Measurements from ENCODE around the gene MFF.
"Not testable (repeated sequence)": the region's sequence is repeated elsewhere in the genome, so short reads cannot be mapped to it uniquely, and the experiment has no call there.

The MFF gene

GRCh38 chr2:227339098-227339599, 14.1 kb downstream of the MFF start:
- no peak for FAIRE-seq

- no peak for FAIRE-seq
These were observed 15.1 kb downstream of the MFF start for GRCh38 chr2:227340106-227340505.

GRCh38 chr2:227341553-227341952, 16.5 kb downstream of the MFF start:
- FAIRE-seq, result no peak

- no peak for FAIRE-seq
These were observed 19.2 kb downstream of the MFF start for GRCh38 chr2:227344231-227344630.

DNA sequence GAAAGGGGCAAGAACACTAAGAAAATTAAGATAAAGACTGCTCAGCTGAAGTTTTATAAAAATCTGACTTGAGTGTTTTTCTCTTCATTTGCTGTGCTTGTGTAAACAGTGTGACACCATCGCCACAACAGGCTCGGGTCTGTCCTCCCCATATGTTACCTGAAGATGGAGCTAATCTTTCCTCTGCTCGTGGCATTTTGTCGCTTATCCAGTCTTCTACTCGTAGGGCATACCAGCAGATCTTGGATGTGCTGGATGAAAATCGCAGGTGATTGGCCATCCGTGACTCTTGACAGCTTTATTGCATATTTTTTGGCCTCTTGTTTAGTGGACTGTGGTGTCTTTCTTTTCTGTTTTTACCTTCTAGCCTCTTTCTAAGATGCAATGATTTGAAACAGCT, 22.1 kb downstream of the MFF start:
- FAIRE-seq, result no peak

DNA sequence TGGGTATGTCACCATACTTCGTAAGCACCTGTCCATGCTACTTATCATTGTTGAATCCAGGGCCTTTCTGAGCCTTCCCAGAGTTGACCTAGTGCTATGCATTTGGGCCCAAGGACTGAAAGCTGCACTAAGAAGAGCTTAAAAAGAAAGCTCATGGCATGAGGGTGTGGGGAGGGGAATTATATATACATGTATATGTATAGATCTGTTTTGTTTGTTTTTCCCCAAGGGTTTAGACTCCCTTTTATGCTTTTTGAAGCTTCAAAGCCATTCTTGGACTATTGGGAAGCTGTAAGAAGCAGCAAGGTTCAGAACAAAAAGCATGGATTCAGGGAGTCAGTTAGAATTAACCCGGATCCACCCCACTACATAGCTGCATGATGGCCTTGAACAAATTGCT, 23.3 kb downstream of the MFF start:
- no peak for FAIRE-seq

- no peak for FAIRE-seq
These were observed 25.1 kb downstream of the MFF start for GRCh38 chr2:227349989-227350612.

DNA sequence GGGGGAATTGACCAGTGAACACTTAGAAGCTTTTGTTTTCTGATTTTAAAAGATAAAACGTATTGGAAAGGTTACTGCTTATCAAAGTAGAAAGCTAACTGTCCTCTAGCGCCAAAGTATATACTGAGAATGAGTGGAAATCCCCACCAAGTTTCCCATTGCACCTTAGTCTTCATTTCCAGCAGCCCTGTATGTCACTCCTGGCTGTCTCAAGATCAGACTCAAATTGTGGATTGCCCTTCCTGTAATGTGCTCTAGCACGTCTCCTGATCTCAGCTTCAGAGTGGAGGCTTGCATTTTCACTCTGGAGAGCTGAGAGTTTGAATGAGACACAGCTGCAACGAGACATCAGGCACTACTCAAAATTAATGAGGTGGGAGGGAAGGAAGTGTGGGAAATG, 26.6 kb downstream of the MFF start:
- no peak for FAIRE-seq

DNA sequence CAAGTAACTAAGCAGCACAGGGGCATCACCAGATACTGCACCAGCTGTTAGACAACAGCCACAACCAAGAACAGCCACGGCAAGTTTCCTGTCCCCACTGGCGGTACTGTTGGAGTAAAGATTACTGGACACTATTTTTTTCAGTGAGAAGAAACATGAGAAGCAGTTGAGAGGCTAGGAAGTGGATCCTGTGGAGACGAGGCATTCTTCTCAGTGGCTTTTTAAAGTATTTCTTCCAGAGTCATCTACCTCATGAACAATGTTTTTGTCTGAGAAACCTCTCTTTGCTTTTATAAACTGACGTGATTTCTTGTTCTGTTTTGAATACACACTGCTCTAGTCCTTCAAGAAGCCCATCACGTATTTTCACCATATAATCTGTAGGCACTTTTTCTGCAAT, 35.3 kb downstream of the MFF start:
- FAIRE-seq, result no peak

DNA sequence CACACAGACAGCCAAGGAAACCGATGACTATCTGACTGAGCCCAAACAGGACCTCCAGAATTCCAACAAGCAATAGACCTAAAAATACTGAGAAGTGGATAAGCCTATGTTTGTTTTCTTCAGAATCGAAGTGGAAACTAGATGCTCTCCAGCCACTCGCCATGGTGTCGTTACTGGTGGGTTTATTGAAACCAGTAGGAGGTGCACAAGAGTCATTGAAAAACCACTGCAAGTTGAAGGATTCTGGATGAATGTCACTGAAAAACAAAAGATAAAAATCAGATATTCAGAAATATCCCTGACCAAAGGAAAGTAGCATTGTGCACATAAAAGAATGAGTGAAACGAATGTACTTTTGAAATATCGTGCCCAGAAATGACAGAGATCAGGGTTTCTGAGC, 38.7 kb downstream of the MFF start:
- no peak for FAIRE-seq

DNA sequence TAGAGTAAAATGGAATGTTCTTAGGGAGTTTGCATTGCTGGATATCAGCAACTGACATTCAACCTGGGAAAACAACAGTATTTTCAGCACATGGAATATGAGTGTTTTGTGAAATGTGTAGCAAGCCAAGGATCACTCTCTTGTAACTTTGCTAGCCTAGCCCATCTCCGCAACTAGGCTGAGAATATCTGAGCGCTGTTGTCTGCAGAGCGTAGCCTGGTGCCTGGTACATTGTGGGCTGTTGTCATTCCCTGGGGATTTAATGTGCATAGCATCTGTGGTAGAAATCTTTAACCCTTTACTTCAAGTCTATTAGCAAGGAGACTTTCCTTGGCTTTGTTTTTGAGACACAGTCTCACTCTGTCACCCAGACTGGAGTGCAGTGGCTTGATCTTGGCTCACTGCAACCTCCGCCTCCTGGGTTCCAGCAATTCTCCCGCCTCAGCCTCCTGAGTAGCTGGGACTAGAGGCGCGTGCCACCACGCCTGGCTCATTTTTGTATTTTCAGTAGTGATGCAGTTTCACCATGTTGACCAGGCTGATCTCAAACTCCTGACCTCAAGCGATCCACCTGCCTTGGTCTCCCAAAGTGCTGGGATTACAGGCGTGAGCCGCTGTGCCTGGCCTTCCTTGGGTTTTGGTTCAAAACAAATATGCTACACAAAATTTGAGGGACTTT, 39.7 kb downstream of the MFF start:
- FAIRE-seq, result not testable (repeated sequence)

DNA sequence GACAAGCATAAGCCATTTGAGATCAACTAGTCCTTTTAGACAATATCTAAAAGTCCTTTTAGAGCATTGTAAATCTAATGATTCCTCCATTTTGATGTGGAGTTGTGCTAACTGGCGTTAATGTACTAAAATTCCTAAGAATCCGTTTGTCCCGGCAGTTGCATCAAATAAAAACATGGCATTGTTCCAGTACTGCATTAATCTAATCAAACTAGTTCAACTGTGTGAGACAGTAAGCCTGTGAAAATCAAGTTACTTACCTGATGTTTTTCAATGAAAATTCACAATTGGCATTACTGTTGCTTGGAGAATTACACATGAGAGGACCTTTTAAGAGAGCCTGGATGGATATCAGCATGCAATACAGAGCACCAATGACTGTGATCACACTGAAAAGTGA, 40.8 kb downstream of the MFF start:
- no peak for FAIRE-seq

- FAIRE-seq, result no peak
These were observed 41.8 kb downstream of the MFF start for GRCh38 chr2:227366769-227367426.

DNA sequence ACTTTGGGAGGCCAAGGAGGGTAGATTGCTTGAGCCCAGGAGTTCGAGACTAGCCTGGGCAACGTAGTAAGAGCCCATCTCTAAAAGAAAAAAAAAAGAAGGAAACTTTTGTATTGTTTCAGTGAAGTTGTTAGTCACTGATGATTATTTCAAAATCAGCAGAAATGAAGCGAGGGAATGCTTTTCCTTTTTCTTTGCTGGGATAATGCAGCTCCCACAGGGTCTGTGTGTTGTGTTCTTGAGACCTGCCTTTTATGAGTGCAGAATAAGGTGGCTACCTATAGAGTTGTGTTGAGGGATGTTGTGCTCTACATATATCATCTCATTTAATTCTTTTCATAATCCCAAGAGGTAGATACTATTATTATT, 42.4 kb downstream of the MFF start:
- no peak for FAIRE-seq

DNA sequence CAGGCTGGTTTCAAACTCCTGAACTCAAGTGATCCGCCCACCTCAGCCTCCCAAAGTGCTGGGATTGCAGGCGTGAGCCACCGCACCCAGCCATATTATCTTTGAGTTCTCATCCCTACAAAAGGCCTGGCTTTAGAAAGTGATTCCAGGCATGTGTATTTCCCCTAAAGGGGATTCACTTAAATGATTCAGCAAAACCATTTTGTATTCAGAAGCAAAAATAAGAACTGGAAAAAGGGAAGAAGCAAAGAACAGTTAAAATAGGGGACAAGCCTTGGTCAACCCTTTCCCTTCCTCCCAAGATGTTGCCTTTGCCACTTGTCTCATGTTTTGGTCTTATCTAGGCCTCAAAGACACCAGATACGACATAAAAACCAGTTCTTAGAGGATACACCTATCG, 43.5 kb downstream of the MFF start:
- no peak for FAIRE-seq

DNA sequence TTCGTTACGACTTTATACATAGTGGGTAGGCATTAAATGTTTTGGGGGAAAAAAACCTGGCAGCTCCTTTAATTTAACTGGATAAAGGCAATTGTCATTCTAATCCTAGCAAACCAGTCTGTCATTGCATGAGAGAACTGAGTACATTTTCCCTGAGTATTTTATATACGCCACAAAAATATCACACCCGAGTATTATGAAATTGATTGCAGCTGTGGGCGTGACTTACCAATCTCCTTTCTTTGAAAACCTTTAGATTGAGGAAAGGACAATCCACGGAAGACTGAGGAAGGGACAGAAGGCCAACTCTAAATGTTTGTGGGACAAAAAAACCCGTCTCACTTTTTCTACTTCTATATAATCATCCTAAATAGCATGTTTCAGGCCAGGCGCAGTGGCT, 45.0 kb downstream of the MFF start:
- no peak for FAIRE-seq

DNA sequence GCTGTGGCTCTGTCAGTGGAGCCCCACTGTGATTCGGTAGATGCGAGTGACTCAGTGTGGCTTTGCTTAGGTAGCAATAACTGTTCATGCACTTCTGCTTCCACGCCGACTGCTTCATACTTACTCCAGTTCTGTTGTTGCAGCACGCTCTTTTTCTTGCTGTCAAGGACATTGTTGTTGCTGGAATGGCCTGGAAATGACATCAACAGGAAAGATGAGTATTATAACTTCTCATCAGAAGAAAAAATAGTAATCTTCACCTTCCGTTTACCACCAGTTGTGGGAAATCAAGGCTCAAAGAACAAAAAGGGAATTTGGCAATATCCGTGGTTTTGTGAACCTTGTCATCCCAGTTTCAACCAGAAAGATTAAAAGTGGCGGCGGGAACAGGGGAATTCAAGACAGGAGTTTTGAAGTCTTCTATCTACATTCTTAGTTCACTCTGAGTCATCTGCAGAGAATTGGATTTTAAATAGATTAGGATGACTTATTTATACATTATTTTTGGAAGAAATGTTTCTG, 45.8 kb downstream of the MFF start:
- FAIRE-seq, result no peak

GRCh38 chr2:227373389-227373788, 48.3 kb downstream of the MFF start:
- FAIRE-seq, result no peak

DNA sequence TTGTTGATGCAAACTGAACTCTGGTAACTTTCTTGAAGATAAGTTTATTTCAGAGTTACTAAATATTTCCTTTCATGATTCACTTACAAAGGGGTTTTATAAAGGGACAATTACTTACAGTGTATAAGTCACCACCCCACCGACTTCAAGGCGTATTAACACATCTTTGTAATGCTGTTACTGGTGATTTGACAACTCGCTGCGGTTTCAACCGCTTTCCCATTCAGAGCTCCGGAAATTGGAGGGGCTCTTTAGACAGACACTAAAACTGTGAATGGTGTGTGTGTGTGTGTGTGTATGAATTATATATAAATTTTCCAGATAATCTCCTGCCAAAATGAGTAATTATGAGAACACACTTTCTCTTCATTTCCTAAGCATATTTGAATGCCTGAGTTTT, 49.1 kb downstream of the MFF start:
- FAIRE-seq, result no peak

DNA sequence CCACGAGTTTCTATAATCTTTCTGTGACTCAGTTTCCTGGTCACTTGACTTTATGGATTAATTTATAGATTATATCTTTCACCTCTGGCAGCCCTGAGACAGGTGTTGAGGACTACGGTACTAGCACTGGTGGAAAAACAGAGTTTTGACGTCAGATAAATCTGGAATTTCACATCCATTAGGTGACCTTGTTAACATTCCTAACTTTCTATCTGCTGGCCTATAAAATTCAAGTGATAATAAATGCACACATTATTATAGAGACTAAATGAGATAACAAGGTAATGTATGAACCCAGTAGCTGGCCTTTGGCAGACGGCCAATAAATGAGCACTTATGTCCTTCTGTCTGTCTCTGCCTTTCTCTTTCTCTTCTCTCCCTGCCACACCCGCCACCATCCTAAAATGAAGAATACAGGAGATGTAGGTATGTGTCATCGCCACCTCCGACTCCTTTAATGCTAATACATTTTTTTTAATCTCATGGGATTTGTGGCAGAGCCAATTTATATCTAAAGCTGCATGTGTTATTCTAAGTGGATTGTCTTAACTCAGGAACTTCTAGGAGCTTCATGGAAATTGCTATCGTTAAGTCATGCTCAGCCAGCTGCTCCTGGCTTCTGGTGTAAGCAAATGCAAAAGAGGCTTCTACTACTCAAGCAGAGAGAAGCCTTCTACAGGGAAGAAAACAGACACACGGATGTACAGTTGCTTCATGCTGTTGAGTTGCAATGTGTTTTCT, 51.8 kb downstream of the MFF start:
- FAIRE-seq, result no peak

DNA sequence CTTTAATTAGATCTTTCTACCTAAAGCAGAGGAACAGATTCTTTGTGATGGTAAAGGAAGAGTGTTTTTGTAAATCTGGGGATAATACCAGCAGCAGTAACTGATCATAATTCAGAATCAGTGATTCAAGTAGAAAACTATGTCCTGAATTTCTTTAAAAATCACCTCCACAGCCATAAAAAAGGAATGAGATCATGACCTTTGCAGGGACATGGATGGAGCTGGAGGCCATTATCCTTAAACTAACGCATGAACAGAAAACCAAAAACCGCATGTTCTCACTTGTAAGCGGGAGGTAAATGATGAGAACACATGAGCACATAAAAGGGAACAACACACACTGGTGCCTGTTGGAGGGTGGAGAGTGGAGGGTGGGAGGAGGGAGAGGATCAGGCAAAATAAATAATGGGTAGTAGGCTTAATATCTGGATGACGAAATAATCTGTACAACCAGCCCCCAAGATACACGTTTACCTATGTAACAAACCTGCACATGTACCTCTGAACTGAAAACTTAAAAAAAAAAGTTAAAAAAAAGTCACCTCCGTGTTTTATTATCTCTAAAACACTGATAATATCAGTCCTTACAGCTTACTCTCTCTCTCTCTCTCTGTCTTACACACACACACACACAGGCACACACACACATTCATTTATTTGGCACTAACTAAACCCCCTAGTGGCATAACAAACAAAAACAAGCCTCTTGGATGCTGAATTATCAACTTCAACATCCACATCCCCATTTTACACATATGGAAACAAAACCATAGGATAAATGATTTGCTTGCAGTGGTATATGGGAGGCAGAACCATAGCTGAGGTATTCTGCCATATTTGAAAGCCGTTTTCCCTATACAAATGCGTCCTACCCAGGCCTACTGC, 52.7 kb downstream of the MFF start:
- FAIRE-seq, result no peak

DNA sequence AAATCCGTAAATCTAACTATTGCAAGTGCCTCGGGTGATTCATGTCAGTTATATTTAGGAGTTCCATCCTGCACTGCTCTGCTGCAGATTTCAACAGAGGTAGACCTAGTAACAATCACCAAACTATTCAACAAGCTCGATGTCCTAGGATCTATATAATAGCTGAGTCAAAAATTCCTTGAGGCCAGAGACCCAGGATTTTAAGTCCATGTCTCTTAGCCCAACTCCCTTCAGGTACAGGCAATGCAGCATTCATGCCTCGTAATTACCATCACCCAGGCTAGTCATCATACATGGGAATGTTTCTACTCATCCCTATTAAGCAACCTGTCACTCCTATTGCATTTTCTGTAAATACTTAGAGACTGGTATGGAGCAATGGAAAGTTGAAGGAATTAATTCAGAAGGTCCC, 53.3 kb downstream of the MFF start:
- no peak for FAIRE-seq

Data from A204.1 (cell line).